Fibroblast of lung (primary cell): ENCODE results near the gene GCK.

Experiments
- EZH2 ChIP-seq: IDR thresholded peaks from 2 replicates; pipeline ENCODE4 v1.5.1; 2012; ENCODE audit warnings: low read length, control low read depth, mild to moderate bottlenecking; ENCODE audit errors: missing control alignments
- TF ChIP-seq, protein P1 (sequence below), 2 donors: IDR thresholded peaks in 1 of 2; conservative IDR thresholded peaks in 1 of 2; 1 replicate in 1 of 2; 2 replicates in 1 of 2; pipeline ENCODE4 v1.5.1; 2011 to 2012; ENCODE audit warnings: low read length in 2 of 2, control low read depth in 1 of 2, inconsistent platforms in 1 of 2, low read depth in 1 of 2, mild to moderate bottlenecking in 1 of 2

DNA sequence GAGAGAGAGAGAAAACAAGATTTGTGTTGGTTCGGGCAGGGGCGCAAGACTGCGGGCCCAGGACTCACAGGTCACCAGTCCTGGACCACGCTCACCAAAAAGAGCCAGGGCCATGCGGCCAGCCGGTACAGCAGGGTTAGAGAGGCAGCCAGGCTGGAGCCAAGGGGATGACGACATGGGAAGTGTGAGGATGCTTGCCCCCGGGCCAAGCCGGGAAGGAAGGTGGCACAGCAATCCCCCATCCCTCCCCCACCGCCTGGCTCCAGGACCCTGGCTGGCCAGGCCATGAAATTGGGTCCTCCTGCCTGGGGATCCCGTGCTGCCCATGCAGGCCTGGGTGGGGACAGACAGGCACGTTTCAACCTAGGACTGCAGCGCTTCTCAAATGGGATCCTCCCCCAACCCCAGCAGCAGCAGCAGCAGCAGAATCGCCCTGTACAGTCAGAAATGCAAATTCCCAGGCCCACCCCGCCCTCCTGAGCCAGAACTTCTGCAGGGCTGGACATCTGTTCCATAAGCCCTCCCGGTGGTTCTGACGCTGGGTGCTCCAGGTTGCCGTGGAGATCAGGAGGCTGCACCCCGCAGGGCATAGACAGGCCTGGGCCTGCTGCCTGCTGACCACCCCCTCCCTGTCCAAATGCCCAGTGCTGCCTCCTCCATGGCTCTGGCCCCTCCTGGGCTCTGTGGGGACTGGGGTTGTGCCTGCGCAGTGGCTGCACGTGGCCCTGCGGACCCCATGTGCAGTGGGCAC lies 46.5 kb upstream of the GCK start:
- TF ChIP-seq EZH2, result no peak
- TF ChIP-seq, protein P1, sequence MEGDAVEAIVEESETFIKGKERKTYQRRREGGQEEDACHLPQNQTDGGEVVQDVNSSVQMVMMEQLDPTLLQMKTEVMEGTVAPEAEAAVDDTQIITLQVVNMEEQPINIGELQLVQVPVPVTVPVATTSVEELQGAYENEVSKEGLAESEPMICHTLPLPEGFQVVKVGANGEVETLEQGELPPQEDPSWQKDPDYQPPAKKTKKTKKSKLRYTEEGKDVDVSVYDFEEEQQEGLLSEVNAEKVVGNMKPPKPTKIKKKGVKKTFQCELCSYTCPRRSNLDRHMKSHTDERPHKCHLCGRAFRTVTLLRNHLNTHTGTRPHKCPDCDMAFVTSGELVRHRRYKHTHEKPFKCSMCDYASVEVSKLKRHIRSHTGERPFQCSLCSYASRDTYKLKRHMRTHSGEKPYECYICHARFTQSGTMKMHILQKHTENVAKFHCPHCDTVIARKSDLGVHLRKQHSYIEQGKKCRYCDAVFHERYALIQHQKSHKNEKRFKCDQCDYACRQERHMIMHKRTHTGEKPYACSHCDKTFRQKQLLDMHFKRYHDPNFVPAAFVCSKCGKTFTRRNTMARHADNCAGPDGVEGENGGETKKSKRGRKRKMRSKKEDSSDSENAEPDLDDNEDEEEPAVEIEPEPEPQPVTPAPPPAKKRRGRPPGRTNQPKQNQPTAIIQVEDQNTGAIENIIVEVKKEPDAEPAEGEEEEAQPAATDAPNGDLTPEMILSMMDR (conservative IDR thresholded peaks at IDR 0.05 in 1 of 2, IDR thresholded peaks at IDR 0.05 in 1 of 2; ENCODE audit: low read depth in 1 of 2, low read length in 2 of 2), result no peak
